DOHH2 (cell line): ENCODE results near the gene SMPD4.
"Not testable (repeated sequence)": the region's sequence is repeated elsewhere in the genome, so short reads cannot be mapped to it uniquely, and the experiment has no call there.

Experiments
- EZH2phosphoT487 ChIP-seq: fragments of 200-600 bp; sonication (generic); IDR thresholded peaks from 2 replicates; pipeline ENCODE4 v1.6.1; 2017; ENCODE audit warnings: borderline replicate concordance, mild to moderate bottlenecking, antibody characterized with exemption, low read length, moderate library complexity, mixed read lengths
- TF ChIP-seq, protein P1 (sequence below): fragments of 200-600 bp; sonication (generic); IDR thresholded peaks from one replicate; pipeline ENCODE4 v1.5.1; 2014; ENCODE audit warnings: antibody characterized with exemption, mild to moderate bottlenecking, low read depth, low read length; ENCODE audit not compliant: poor library complexity, severe bottlenecking

DNA sequence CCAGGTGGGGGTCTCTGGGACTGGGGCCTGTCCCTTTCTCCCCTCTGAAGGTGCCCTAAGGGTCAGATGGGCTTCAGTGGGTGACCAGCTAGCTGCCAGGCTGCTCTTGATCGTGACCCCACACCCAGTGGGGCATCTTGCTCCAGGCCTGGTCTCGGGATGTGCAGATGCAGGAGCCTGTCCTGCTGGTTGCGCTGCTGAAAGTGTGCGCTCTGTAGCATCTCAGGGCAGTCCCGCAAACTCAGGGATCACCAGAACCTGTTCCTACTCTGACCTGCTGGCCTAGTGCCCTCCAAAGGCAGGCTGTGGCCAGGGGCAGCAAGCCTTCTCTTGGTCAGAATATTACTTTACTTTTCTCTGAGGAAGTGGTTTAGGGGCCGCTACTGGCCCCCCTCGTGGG is 40.9 kb downstream of the SMPD4 start:
- TF ChIP-seq, protein P1, sequence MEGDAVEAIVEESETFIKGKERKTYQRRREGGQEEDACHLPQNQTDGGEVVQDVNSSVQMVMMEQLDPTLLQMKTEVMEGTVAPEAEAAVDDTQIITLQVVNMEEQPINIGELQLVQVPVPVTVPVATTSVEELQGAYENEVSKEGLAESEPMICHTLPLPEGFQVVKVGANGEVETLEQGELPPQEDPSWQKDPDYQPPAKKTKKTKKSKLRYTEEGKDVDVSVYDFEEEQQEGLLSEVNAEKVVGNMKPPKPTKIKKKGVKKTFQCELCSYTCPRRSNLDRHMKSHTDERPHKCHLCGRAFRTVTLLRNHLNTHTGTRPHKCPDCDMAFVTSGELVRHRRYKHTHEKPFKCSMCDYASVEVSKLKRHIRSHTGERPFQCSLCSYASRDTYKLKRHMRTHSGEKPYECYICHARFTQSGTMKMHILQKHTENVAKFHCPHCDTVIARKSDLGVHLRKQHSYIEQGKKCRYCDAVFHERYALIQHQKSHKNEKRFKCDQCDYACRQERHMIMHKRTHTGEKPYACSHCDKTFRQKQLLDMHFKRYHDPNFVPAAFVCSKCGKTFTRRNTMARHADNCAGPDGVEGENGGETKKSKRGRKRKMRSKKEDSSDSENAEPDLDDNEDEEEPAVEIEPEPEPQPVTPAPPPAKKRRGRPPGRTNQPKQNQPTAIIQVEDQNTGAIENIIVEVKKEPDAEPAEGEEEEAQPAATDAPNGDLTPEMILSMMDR: not testable (repeated sequence)
- not testable (repeated sequence) for TF ChIP-seq EZH2phosphoT487
